ENCODE results near the gene PEA15.

PEA15 gene

GRCh38 chr1:160261893-160262794 lies 57.0 kb downstream of the PEA15 start, which contains the start of gene DCAF8 (continued):
- TF ChIP-seq, protein P1, sequence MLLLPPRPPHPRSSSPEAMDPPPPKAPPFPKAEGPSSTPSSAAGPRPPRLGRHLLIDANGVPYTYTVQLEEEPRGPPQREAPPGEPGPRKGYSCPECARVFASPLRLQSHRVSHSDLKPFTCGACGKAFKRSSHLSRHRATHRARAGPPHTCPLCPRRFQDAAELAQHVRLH (tag by site-specific recombination; IDR thresholded peaks at IDR 0.05), result no peak
- no peak for TF ChIP-seq ZNF529 (tag by site-specific recombination; IDR thresholded peaks at IDR 0.05; ENCODE audit: insufficient replicate concordance)
- TF ChIP-seq ZNF324 (tag by site-specific recombination; IDR thresholded peaks at IDR 0.05), result peak; percentile 80
- peak; percentile 81 for TF ChIP-seq ZNF600 (tag by site-specific recombination; IDR thresholded peaks at IDR 0.05)
- no peak for TF ChIP-seq ZNF624 (tag by site-specific recombination; IDR thresholded peaks at IDR 0.05)
- TF ChIP-seq ZNF18 (tag by site-specific recombination; IDR thresholded peaks at IDR 0.05), result no peak
- TF ChIP-seq ZNF707 (tag by site-specific recombination; IDR thresholded peaks at IDR 0.05), result no peak
- peak; percentile 70; the same call in 1 of the 2 replicates for TF ChIP-seq GFI1B (tag by site-specific recombination; IDR thresholded peaks at IDR 0.05)
- TF ChIP-seq PRDM1 (tag by site-specific recombination; IDR thresholded peaks at IDR 0.05), result no peak
- no peak for TF ChIP-seq ZNF521 (tag by site-specific recombination; IDR thresholded peaks at IDR 0.05)
- peak; percentile 49; the same call in 1 of the 2 replicates for TF ChIP-seq ZNF223 (tag by site-specific recombination; IDR thresholded peaks at IDR 0.05)
- no peak for TF ChIP-seq ZNF768 (tag by site-specific recombination; IDR thresholded peaks at IDR 0.05)
- no peak for TF ChIP-seq ZNF561 (tag by site-specific recombination; IDR thresholded peaks at IDR 0.05; ENCODE audit: borderline replicate concordance)
- no peak for TF ChIP-seq ZNF747 (tag by site-specific recombination; IDR thresholded peaks at IDR 0.05)
- peak; percentile 43; the same call in 1 of the 2 replicates for TF ChIP-seq KLF1 (tag by site-specific recombination; IDR thresholded peaks at IDR 0.05)
- TF ChIP-seq, protein P2, sequence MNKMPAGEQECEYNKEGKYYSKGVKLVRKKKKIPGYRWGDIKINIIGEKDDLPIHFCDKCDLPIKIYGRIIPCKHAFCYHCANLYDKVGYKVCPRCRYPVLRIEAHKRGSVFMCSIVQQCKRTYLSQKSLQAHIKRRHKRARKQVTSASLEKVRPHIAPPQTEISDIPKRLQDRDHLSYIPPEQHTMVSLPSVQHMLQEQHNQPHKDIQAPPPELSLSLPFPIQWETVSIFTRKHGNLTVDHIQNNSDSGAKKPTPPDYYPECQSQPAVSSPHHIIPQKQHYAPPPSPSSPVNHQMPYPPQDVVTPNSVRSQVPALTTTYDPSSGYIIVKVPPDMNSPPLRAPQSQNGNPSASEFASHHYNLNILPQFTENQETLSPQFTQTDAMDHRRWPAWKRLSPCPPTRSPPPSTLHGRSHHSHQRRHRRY (tag by site-specific recombination; IDR thresholded peaks at IDR 0.05), result no peak
- no peak for TF ChIP-seq ZNF488 (tag by site-specific recombination; IDR thresholded peaks at IDR 0.05)
- TF ChIP-seq ZNF404 (tag by site-specific recombination; IDR thresholded peaks at IDR 0.05), result no peak
- no peak for TF ChIP-seq ZNF354C (tag by site-specific recombination; IDR thresholded peaks at IDR 0.05; ENCODE audit: borderline replicate concordance, low read depth)
- no peak for TF ChIP-seq ZNF596 (tag by site-specific recombination; IDR thresholded peaks at IDR 0.05)
- TF ChIP-seq TRIM28 (IDR thresholded peaks at IDR 0.05; ENCODE audit: borderline replicate concordance, low read length), result peak; percentile 32; the same call in 1 of the 2 replicates
- peak; percentile 85 for TF ChIP-seq IKZF3 (tag by site-specific recombination; IDR thresholded peaks at IDR 0.05)
- TF ChIP-seq GLI4 (tag by site-specific recombination; IDR thresholded peaks at IDR 0.05), result peak; percentile 79; the same call in 1 of the 2 replicates
- TF ChIP-seq ZNF514 (tag by site-specific recombination; IDR thresholded peaks at IDR 0.05), result no peak
- TF ChIP-seq ATF2 (tag by site-specific recombination; IDR thresholded peaks at IDR 0.05; ENCODE audit: low read depth), result no peak
- TF ChIP-seq ZNF416 (tag by site-specific recombination; IDR thresholded peaks at IDR 0.05), result no peak
- no peak for TF ChIP-seq KLF7 (tag by site-specific recombination; IDR thresholded peaks at IDR 0.05; ENCODE audit: borderline replicate concordance)
- no peak for TF ChIP-seq ZNF140 (tag by site-specific recombination; IDR thresholded peaks at IDR 0.05)
- peak; percentile 60; the same call in 1 of the 2 replicates for TF ChIP-seq ZBTB1 (tag by site-specific recombination; IDR thresholded peaks at IDR 0.05)
- TF ChIP-seq ZNF626 (tag by site-specific recombination; IDR thresholded peaks at IDR 0.05), result no peak
- peak; percentile 91 for TF ChIP-seq ZNF76 (tag by site-specific recombination; IDR thresholded peaks at IDR 0.05; ENCODE audit: borderline replicate concordance, low read depth)
- no peak for TF ChIP-seq HOXA7 (CRISPR knock-in tag; IDR thresholded peaks at IDR 0.05; ENCODE audit: borderline replicate concordance)
